Rectal smooth muscle tissue (tissue), 1 donor: ENCODE results near the gene OGFOD1.

ENCODE experiments used
- H3K27ac ChIP-seq: one replicate; pipeline ENCODE4 v1.7.0; 2013; ENCODE audit warnings: low read depth, low read length, inconsistent platforms
- H3K27me3 ChIP-seq: one replicate; pipeline ENCODE4 v1.7.0; 2013; ENCODE audit warnings: low read length; ENCODE audit not compliant: control insufficient read depth, insufficient read depth
- H3K36me3 ChIP-seq: one replicate; pipeline ENCODE4 v1.7.0; 2013; ENCODE audit warnings: low read length; ENCODE audit not compliant: control insufficient read depth, insufficient read depth
- H3K4me1 ChIP-seq: one replicate; pipeline ENCODE4 v1.7.0; 2013; ENCODE audit warnings: low read length; ENCODE audit not compliant: control insufficient read depth, insufficient read depth
- H3K4me3 ChIP-seq: one replicate; pipeline ENCODE4 v1.7.0; 2013; ENCODE audit warnings: low read length
- H3K9ac ChIP-seq: one replicate; pipeline ENCODE4 v1.7.0; 2013; ENCODE audit warnings: low read length

Gene OGFOD1

GRCh38 chr16:56520251-56520577, 68.9 kb downstream of the OGFOD1 start:
- Histone ChIP-seq H3K4me3 (peak overlapping the region; percentile 98), H3K36me3 (no peaks in the 10 kb centered on the region), H3K9ac (peak overlapping the region; percentile 19), H3K27me3 (no peaks in the 10 kb centered on the region), H3K4me1 (no peaks in the 10 kb centered on the region), H3K27ac (peak overlapping the region; percentile 93)

GRCh38 chr16:56525236-56525635, 73.9 kb downstream of the OGFOD1 start:
- H3K4me3 ChIP-seq: no peak overlapping the region
- no peak overlapping the region for H3K27ac ChIP-seq
- H3K27me3 ChIP-seq: no peaks in the 10 kb centered on the region
- no peaks in the 10 kb centered on the region for H3K4me1 ChIP-seq
- no peak overlapping the region for H3K9ac ChIP-seq
- H3K36me3 ChIP-seq: no peaks in the 10 kb centered on the region
